ENCODE measurements around the gene ANKRD24. TPM values are rescaled to one million over a fixed set of nuclear protein-coding genes. Genes with fewer than 3 reads are reported as not detected.

ANKRD24 gene
- total and polyA plus RNA-seq, 8 donors, result 0.58 to 2.3 (median 1.3) TPM

GRCh38 chr19:4161415-4162077 is 20.9 kb upstream of the ANKRD24 start:
- peaks cover 0 to 29% of the 10 kb centered on the region in 2 donors for H3K27me3 ChIP-seq
- DNase-seq, result no peak
- no peak for TF ChIP-seq CTCF (IDR thresholded peaks at IDR 0.05)
- H3K27ac ChIP-seq, result no peak overlapping the region
- H3K9me3 ChIP-seq, result no peaks in the 10 kb centered on the region
- intact Hi-C loops (cut with DNase I), result no loop called here
- ATAC-seq, result no peak
- no peaks in the 10 kb centered on the region for H3K4me1 ChIP-seq
- H3K36me3 ChIP-seq, result no peaks in the 10 kb centered on the region
- no peak overlapping the region for H3K4me3 ChIP-seq

GRCh38 chr19:4164262-4164661 is 18.2 kb upstream of the ANKRD24 start:
- Histone ChIP-seq H3K9me3 (no peaks in the 10 kb centered on the region), H3K36me3 (no peaks in the 10 kb centered on the region), H3K4me1 (no peaks in the 10 kb centered on the region), H3K4me3 (no peak overlapping the region), H3K27me3 (peaks cover 0 to 54% of the 10 kb centered on the region in 2 donors), H3K27ac (no peak overlapping the region)
- intact Hi-C loops (cut with DNase I), result no loop called here
- no peak for TF ChIP-seq CTCF (IDR thresholded peaks at IDR 0.05)
- ATAC-seq (no peak), DNase-seq (no peak)

- Histone ChIP-seq H3K4me1 (peaks cover 0 to 5% of the 10 kb centered on the region in 2 donors), H3K9me3 (no peaks in the 10 kb centered on the region), H3K4me3 (no peak overlapping the region), H3K27ac (no peak overlapping the region), H3K36me3 (peaks cover 0 to 28% of the 10 kb centered on the region in 2 donors), H3K27me3 (peaks cover 0 to 49% of the 10 kb centered on the region in 2 donors)
- TF ChIP-seq CTCF (IDR thresholded peaks at IDR 0.05), result no peak
- DNase-seq (peak in 1 of 4 donors; percentile 65), ATAC-seq (no peak)
- intact Hi-C loops (cut with DNase I), result no loop called here
Observed at GRCh38 chr19:4171676-4172075, 10.8 kb upstream of the ANKRD24 start.

GRCh38 chr19:4172861-4173473 is 9.5 kb upstream of the ANKRD24 start:
- no peak overlapping the region for H3K4me3 ChIP-seq
- peak; percentile 40 to 89 (median 48) for DNase-seq
- peaks cover 0 to 5% of the 10 kb centered on the region in 2 donors for H3K4me1 ChIP-seq
- peaks cover 0 to 41% of the 10 kb centered on the region in 2 donors for H3K36me3 ChIP-seq
- H3K27ac ChIP-seq, result no peak overlapping the region
- ATAC-seq, result peak; percentile 93
- H3K27me3 ChIP-seq, result peaks cover 0 to 37% of the 10 kb centered on the region in 2 donors
- no peak for TF ChIP-seq CTCF (IDR thresholded peaks at IDR 0.05)
- intact Hi-C loops (cut with DNase I), result no loop called here
- no peaks in the 10 kb centered on the region for H3K9me3 ChIP-seq

- TF ChIP-seq CTCF (IDR thresholded peaks at IDR 0.05), result no peak
Observed at GRCh38 chr19:4173479-4174212, 8.8 kb upstream of the ANKRD24 start.

More at GRCh38 chr19:4173479-4174212, 8.8 kb upstream of the ANKRD24 start:
- H3K4me1 ChIP-seq, result peaks cover 0 to 5% of the 10 kb centered on the region in 2 donors
- intact Hi-C loops (cut with DNase I), result no loop called here
- no peak for ATAC-seq
- H3K27ac ChIP-seq, result no peak overlapping the region
- H3K4me3 ChIP-seq, result no peak overlapping the region
- DNase-seq, result peak in 1 of 4 donors; percentile 26
- H3K9me3 ChIP-seq, result no peaks in the 10 kb centered on the region
- H3K36me3 ChIP-seq, result peaks cover 0 to 47% of the 10 kb centered on the region in 2 donors
- peaks cover 0 to 31% of the 10 kb centered on the region in 2 donors for H3K27me3 ChIP-seq
